Fibroblast of skin of right biceps (primary cell): ENCODE measurements around the gene CD93.

Experiments
- DNase-seq: peaks from one replicate; pipeline ENCODE4 v3.0.0-alpha.2; 2013

The CD93 gene

DNA sequence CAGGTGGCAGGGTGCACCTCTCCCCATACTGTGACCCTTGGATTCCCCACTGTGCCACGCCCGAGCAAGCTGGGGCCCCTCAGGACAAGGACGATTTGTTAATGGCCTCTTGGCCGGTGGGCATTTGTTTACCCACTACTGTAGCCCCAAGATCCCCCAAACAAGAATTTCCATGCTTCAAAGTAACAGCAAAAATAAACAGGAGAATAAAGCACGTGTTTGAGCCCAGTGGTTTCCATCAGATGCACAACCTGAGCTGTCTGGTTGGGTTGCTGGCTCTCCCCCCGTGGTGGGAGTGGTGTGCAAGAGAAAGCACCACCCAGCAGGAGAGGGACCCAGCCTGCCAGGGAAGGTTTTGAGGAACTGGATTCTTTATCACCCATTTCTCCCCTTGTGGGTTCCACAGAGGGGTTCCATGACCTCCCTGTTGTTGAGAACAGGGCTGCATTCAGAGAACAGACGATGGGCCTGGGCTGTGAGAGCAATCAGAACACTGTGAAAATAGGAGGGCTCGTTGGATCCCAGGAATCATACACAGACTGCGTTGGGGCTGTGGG, 4.8 kb downstream of the CD93 start:
- DNase-seq = no peak

DNA sequence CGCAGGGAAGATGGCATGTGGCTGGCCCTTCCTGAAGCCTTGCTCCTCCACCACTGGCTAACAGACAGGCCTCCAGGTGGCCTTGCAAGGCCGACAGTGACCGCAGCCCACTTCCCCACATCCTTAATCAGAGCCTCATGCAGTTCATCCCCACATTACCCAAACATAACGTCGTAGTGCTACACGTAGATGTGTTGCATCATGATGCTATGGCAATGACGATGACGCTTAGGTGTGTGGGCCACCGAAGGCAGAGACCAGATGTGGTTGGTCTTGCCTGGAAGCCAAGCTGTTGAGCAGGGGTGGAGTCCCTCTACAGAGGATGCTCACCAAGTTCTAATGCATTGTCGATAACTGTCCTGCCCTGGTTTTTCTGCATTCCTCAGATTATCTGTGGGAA, 5.6 kb downstream of the CD93 start:
- DNase-seq = no peak

DNA sequence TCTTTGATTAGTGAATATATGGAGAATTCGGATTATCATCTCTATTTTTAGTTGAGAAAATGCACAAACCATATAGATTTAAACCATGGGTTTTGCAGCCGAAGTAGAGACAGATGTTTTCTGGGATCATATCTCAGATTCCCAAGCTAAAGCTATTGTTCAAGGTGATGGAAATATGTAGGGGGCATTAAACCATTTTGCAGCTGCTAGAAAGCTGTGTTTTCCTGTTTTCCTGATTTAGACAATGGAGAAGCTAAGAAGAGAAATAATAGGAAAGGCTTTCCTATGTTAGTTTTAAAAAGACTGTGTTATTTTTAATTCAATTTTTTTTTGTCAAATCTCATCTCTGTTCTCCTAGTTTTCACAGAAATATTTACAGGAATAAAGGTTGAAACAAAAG, 6.2 kb downstream of the CD93 start:
- DNase-seq = no peak

DNA sequence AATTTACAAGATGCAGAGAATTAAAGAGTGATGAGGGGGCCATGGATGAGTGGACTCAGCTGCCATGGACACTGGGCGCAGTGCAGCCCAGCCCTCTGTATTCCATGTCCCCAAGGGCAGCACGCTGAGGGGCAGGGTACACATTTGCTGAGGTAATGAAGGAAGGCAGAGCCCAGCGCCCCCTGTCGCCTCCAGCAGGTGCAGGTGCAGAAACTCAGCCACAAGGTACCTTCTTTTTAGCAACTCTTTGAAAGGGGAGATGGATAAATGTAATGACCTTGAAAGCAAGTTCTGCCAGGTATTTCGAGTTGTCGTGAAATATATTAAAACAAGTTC, 7.1 kb downstream of the CD93 start:
- no peak for DNase-seq

DNA sequence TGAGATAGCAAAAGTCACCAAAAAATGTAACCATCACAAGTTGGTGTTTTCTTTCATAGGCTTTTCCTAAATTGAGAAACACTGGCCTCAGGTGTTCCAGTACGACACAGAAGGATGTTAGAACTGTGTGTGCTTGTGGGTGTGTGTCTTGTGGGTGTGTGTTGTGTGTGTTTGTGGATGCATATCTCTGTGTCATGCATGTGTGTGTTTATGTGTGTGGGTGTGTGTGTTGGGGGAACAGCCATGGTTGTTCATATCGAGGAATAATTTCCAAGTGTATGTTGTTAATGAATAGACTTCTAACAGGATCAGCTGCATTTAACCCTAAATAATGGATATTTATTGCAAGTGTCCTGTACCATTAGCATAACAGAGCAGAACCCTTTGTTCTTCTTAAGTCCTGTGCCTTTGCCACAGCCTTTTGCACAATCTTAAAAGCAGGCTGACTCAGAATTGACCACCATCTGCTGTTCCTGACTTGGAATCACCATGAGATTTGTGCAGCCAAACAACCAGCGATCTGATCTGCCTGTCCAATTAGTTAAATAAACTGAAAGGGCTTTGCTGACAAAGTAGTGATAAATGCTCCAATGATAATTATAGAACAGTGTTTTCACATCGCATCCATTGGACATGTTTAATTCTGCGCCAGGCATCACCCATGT, 7.6 kb downstream of the CD93 start:
- no peak for DNase-seq

DNA sequence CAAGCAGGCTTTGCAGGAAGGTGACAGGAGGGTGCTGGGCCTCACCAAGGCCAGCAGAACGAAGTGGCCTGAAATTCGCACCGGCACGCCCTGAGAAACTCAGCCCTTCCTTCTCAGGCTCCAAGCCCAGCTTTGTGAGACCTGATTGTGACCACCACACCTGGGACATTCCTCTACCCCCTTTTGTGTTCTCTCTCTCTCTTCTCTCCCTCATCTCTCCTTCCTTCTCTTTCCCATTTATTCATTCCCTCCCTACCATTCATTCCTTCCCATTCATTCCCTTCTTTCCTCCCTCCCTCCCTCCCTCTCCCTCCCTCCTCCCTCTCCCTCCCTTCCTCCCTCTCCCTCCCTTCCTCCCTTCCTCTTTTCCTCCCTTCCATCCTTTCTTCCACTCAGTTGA, 8.8 kb downstream of the CD93 start:
- no peak for DNase-seq

DNA sequence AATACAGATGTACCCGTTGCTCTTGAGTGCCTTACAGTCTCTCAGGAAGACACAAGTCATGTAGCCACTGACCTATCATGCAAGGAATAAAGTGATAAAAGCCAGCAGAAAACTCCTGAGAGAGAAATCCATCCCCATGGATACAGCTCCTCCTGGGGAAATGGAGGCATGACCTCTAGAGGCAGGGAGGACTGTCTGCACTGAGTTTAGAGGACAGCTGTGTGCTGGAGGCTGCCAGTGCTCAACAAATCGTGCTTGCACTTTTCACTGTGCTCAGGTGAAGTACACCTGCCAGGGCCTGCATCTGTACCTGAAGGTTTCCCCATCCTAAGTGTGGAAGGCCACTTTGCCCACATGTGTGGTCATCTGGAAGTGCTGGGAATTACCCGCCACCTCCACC, 12.1 kb downstream of the CD93 start:
- DNase-seq = no peak

DNA sequence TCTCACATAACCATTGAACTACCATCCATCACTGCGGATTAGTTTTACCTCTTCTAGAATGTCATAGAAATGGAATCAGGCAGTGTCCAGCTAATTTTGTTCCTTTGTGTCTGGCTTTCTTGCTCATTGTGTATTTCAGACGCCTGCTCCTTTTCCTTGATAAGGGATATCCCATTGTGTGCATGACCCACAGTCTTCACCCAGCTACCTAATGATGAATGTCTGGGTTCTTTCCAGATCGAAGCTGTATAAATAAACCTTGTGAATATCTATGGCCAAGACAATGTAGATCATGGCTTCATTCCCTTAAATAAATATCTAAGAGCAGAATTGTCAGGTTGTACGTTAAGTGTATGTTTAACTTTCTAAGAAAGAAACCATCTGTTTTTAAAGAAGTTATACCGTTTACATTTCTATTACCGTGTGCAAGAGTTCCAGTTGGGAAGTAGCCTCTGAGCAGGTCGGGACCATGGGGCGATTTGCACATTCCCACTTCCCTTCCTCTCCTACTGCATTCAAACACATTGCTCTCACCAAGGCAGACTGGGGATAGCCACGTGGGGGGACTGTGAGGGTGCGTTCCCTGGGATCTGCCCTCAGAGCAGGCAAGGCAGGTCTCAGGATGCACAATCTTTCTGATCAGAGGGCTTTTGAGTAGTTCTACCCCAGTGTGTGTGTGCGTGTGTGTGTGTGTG, 13.1 kb downstream of the CD93 start:
- no peak for DNase-seq

DNA sequence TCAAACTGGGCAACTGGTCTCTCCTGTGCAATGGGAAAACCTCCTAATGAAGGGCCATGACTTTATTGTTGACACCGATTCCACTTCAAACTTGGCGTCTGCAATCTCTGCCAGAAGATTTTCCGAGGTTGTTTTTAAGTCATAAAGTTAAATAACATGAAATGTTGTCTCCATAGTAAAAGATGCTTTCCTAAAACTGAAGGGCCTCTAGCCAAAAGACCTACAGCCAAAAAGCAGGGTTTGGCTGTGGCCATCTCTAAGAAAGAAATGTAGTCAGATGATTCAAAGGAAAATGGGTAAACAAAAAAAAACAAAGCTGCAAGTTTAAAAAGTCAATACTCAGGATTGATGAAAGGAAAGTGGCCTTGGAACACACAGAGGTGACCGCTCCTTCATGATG, 14.1 kb downstream of the CD93 start:
- no peak for DNase-seq

DNA sequence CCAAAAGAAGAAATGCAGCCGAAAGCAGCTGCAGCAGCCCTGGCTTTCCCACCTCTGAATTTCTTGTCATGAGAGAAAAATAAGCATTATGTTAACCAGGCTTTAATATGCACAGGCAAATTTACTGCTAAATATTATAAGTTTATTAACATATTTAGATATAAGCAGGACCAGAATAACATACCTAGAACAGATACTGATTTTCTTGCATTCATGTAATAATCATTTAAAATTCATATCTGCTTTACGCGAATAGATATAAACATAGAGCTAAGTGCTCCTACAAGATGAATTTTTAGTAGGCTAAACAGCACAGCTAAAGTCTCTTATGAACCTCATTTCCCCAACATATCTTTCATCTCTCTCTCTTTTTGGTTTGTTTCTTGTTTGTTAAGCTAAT, 14.7 kb downstream of the CD93 start:
- DNase-seq = no peak

DNA sequence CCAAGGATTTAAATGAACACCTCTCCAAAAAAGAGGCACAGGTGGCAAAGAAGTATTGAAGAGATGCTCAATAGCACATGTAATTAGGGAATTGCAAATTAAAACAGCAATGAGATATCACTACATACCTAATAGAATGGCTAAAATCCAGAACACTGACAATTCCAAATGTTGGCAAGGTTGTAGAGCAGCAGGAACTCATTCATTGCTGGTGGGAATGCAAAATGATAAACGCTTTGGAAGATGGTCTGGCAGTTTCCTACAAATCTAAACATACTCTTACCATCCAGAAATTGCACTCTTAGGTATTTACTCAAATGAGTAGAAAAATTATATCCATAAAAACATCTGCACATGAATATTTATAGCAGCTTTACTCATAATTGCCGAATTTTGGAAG, 17.0 kb downstream of the CD93 start:
- no peak for DNase-seq

DNA sequence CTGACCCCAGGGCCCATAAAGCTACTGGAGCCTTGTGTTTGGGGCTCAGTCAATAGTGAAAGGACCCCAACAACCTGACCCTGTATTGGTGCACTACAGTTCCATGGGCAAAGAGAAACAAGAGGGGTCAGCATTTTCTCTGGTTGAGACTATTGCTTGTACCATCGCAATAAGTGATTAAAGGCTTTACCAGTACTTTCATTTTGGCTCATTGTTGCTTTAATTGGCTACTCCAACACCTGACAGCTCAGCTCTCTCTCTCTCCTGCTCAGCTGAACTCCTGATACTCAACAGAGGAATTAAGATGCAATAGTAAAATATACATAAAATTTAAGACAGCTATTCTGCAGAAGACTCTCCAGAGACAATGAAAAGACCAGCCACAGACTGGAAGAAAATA, 17.8 kb downstream of the CD93 start:
- DNase-seq = no peak

DNA sequence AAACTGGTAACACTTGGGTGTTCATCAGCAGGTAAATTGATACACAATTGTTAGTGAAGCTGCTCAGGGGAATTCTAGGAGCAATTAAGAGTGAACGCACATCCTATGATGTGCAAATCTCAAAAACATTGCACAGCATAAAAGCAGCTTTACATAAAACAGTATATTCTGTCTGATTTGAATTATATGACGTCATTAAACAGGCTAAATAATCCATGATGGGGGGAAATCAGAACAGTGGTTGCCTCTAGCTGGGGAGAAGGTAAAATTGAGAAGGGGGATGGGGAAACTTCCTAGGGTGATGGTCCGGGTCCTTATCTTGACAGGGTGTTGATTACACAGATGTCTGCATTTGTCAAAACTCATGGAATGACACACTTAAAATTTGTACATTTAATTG, 19.4 kb downstream of the CD93 start:
- no peak for DNase-seq

DNA sequence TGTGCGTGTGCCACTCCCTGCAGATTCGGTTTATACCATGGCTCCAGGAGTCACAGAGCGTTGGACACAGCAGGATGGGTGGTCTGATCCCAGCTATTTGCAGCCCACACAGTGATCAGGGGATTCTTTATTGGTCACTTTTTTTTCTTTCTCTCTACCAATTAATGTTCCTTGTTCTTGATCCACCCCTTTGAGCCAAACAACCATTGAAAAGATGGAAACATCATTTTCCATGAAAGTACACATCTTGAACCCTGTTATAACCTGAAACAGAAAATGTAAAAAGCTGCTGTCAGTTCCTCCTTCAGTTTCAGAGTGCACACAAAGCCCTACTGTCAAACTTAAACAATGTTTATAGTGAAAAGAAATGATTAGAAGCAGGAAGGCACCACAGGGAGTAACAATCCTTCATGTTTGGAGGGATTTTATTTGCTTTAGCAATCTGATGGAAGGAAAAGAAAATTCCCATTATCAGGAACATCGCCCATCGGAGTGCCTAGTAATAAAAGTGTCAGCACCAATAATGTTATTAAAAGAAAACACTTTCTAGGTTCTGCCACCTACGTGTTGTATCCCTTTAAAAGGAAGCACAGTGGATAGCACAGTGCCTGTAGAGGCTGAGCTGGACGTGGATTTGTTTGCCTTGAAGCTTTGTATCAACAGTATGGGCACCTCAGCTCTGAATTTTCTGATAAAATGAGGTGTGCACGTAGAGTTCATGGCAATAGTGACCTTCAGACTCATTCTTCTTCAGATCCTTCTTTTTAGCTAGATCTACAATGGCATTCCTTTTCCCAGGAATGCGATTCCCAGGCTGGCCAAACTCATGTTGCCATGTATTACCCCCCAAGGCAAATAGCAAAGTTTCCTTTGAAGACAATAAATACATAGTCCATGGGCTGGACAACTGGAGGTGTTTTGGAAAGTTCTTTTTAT, 20.6 kb downstream of the CD93 start:
- DNase-seq = no peak

DNA sequence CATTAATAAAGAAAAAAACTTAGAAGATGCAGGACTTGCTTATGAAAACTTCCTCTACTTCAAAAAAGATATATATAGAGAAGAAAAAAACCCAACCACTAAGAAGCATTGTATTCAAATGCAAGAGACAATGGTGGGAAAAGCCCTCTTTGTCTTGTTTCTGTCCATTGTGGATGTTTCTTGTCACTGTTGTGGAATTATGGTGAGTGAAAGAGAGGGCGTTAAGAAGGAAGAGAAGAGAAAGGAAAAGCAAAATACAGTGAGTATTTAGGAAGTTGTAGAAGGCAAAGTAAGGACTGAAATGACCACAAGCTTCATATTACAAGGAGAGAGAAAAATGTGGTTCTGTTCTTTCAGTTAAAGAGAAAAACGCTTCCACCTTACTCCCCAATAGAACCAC, 22.5 kb downstream of the CD93 start:
- DNase-seq = no peak

DNA sequence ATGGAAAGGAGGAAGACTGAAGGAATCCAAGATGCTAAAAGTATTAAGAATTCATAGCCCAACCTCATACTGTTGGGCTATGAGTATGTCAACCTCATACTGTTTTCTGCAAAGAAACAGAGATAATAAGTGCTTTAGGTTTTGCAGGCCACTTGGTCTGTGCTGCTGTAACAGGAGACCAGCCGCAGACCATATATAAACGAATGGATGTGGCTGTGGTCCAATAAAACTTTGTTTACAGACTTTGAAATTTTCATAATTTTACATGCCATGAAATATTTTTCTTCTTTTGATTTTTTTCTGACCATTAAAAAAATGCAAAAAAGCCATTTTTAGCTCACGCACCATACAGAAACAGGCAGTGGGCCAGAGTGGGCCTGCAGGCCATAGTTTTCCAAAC, 23.0 kb downstream of the CD93 start:
- no peak for DNase-seq

DNA sequence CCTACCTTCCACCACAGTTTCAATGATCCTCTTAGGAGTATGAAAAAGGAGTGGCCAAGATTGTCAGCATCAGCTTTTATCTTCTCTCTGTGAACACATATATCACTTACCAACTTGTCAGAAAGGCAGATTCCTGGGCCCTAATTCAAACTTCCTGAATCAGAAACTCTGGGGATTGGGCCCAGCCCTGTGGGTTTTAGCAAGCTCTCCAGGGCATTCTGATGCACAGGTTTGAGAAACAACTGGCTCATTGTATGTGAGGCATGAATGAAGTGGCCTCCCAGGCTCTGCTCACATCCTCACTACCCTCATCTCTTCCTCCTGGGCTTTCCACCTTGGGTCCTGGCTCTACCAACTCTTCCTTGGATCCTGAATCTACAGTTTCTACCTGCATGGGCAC, 23.5 kb downstream of the CD93 start:
- no peak for DNase-seq

DNA sequence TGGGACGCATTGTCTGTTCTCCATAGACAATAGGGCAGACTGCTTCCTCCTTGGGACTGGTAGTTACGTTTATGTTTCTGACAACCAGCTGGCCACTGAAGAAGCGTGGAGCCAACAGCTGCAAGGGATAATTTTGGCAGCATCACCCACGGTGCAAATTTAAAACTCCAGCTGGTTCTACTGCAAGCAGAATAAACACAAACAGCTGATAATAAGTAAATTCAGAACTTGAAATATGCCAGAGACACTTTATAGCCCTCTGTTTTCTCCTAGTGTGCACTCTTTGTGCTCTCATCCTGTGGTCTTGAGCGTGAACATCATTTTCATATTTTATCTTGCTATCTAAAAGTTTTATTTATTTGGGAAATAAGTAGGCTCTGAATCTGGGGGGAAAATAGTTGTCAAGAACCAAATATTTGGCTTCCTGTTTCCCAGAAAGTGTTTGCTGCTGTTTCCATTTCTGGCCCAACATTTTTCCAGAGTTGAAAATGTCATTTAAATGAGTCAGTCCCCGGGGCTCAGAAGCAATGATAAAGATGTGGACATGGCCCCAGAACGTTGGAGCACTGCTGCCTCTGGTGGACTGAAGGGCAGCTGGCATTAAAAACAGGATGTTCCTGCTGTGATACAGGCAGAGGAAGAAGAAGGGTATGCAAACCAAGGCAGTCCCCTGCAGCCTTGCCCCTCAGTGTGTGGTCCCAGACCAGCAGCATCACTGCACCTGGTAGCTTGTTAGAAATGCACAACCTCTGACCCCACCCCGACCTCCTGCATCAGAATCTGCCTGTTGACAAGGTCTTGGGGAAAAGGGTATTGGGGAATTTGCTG, 24.2 kb downstream of the CD93 start:
- DNase-seq = peak; percentile 90

DNA sequence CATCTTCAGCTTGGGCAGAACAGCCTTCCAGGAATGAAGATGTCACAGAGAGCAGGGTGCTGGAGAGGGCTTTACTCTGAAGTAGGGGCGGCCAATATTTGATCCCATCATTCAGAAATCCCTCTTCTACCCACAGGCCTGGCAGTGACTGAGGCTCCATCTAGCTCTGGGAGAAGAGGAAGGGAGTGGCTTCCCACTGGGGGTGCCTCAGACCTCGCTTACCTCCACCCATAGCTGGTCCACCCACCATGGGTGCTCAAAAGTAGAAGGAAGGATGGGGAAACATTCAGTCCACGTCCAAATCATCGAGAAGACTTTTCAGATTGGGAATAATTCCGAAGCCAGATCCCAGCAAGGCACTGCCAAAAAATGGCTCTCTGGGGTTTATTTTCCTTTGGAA, 24.9 kb downstream of the CD93 start:
- DNase-seq = no peak

DNA sequence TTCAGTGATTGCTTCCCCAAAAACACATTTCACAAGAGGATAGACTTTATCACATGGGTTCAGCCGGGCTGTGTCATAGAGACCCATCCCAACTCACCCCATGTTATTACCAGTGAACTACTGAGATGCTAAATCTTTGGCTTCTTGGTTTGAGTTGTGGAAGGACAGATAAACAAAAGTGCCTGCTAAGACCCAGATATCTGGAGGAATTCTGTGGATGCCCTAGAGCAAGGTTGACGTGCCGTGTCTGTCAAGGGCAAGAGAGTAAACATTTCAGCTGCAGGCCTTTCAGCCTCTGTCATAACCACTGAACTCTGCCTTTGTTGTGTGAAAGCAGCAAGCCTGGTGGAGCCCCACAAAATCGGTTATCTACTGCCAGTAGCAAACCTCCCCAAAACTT, 25.5 kb downstream of the CD93 start:
- no peak for DNase-seq

DNA sequence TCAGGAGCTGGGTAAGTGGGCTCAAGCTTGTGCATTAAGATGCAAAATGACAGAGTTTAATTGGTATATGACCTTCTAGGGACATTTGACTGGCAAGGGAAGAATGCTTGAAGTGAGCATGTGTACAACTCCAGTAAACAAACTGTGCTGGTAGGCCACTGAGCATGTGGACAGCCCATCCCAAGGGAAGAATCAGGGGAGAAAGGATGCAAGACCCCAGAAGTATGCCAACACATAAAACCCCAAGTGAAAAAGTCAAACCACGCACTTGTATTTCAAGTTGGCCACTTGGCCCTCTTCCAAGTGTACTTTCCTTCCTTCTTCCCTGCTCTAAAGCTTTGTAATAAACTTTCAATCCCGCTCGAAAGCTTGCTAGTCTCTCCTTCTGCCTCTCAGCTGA, 26.3 kb downstream of the CD93 start:
- DNase-seq = no peak

DNA sequence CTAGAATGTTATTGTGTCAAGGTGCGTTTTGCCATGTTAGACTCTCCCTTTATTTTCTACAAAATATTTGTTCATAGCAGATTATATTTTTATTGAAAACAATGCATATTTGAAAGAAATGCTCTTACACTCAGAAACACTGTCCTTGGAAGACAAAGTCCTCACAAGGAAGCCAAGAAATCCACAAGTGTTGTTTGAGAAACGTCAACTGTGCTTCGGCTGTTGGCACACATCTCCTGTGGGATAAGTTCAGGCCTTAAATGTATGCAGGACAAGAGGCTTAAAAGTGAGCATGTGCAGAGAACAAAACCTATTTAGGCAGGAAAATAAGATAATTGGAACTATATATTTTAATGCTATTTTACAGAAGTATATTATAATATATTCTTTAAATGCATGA, 27.1 kb downstream of the CD93 start:
- DNase-seq = no peak

DNA sequence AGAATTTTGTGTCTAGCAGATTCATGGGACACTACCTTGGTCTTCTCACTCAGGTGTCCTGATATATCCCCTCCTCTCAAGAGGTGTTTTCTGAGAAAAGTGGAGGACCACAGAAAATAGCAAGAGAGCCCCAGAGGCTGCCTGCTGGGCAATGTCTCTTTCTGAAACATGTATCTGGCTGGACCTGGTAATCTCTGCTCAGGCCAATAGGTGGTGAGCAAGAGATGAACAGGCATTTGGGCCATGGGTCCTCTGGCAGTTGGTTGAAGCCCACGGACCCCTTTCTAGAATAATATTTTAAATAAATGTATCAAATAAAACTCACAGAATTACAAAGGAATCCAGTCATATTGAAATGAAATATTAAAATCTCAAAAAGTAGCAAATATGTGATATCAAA, 27.9 kb downstream of the CD93 start:
- no peak for DNase-seq
